Measurements from ENCODE around the gene TMEM233.

TMEM233 gene

DNA sequence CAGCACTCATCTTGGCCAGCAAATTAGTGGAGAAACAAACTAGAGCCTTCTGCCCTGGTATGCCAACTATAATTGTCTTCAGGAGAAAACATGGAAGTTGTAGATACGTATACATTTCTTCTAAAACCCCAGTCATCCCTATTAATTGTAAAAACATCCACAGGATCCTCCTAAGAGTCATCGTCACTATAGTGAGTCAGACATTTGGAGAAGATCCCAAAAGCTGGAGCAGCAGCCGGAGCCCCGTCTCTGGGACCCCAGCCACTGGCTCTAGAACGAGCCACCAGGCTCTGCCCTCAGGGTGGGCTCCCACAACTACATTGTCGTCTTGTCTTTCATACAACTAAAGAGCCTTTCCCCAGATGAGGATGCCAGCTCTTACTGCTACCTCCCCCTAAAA, 89.8 kb downstream of the TMEM233 start:
- peaks cover 34% of the 10 kb centered on the region for H3K4me1 ChIP-seq (ENCODE audit: control insufficient read depth, low read length)
- TF ChIP-seq EZH2phosphoT487 (IDR thresholded peaks at IDR 0.05; ENCODE audit: borderline replicate concordance, low read length), result no peak
- TF ChIP-seq, protein P1, sequence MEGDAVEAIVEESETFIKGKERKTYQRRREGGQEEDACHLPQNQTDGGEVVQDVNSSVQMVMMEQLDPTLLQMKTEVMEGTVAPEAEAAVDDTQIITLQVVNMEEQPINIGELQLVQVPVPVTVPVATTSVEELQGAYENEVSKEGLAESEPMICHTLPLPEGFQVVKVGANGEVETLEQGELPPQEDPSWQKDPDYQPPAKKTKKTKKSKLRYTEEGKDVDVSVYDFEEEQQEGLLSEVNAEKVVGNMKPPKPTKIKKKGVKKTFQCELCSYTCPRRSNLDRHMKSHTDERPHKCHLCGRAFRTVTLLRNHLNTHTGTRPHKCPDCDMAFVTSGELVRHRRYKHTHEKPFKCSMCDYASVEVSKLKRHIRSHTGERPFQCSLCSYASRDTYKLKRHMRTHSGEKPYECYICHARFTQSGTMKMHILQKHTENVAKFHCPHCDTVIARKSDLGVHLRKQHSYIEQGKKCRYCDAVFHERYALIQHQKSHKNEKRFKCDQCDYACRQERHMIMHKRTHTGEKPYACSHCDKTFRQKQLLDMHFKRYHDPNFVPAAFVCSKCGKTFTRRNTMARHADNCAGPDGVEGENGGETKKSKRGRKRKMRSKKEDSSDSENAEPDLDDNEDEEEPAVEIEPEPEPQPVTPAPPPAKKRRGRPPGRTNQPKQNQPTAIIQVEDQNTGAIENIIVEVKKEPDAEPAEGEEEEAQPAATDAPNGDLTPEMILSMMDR (IDR thresholded peaks at IDR 0.05; ENCODE audit: low read depth, low read length, poor library complexity, severe bottlenecking), result no peak
- H3K9me3 ChIP-seq (ENCODE audit: control insufficient read depth, insufficient read depth, low read length), result no peaks in the 10 kb centered on the region
- H3K4me2 ChIP-seq (ENCODE audit: low read length), result 0 out of 2 replicates have a peak overlapping the region, but pooled peaks have one; percentile 64
- no peaks in the 10 kb centered on the region for H4K20me1 ChIP-seq (ENCODE audit: control insufficient read depth, insufficient read depth, low read depth, low read length)
- no peaks in the 10 kb centered on the region for H3K9me2 ChIP-seq (replicated peaks; ENCODE audit: control insufficient read depth, low read length)
- no peak overlapping the region; the same call in 1 of the 2 replicates for H3K27ac ChIP-seq (ENCODE audit: low read depth, low read length)
- no peaks in the 10 kb centered on the region for H3K79me2 ChIP-seq (ENCODE audit: control insufficient read depth, low read length)
- H3K36me3 ChIP-seq (ENCODE audit: control insufficient read depth, low read length), result peaks cover 77% of the 10 kb centered on the region
- peaks cover 18% of the 10 kb centered on the region for H3F3A ChIP-seq (ENCODE audit: control insufficient read depth, insufficient read depth)
- H3K27me3 ChIP-seq (ENCODE audit: control insufficient read depth, low read length), result no peaks in the 10 kb centered on the region
- no peak overlapping the region for H3K4me3 ChIP-seq (ENCODE audit: low read length)

DNA sequence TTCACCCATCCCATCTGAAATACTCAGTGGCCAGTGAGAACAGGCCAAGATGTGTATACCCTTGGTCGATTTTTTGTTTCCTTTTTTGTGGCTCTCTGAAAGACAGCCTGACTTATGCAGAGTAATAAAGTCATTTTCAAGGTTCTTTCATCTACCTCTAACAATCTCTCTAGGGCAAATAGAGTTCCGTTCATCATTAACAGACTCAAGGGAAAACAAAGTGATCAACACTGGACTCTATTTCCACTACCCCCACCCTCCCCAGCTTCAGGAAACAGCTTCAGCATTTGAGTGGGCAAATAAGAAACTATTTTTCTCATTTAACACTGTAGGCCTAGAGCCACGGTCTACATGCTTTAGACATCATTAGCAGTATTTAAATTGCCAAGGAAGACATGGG, 90.2 kb downstream of the TMEM233 start:
- no peaks in the 10 kb centered on the region for H3K79me2 ChIP-seq (ENCODE audit: control insufficient read depth, low read length)
- H3F3A ChIP-seq (ENCODE audit: control insufficient read depth, insufficient read depth), result peaks cover 18% of the 10 kb centered on the region
- no peaks in the 10 kb centered on the region for H4K20me1 ChIP-seq (ENCODE audit: control insufficient read depth, insufficient read depth, low read depth, low read length)
- no peaks in the 10 kb centered on the region for H3K9me2 ChIP-seq (replicated peaks; ENCODE audit: control insufficient read depth, low read length)
- no peaks in the 10 kb centered on the region for H3K27me3 ChIP-seq (ENCODE audit: control insufficient read depth, low read length)
- no peak overlapping the region for H3K4me2 ChIP-seq (ENCODE audit: low read length)
- peaks cover 34% of the 10 kb centered on the region for H3K4me1 ChIP-seq (ENCODE audit: control insufficient read depth, low read length)
- TF ChIP-seq, protein P1 (IDR thresholded peaks at IDR 0.05; ENCODE audit: low read depth, low read length, poor library complexity, severe bottlenecking), result no peak
- TF ChIP-seq EZH2phosphoT487 (IDR thresholded peaks at IDR 0.05; ENCODE audit: borderline replicate concordance, low read length), result no peak
- H3K36me3 ChIP-seq (ENCODE audit: control insufficient read depth, low read length), result peaks cover 75% of the 10 kb centered on the region
- H3K4me3 ChIP-seq (ENCODE audit: low read length), result no peak overlapping the region
- no peak overlapping the region for H3K27ac ChIP-seq (ENCODE audit: low read depth, low read length)
- no peaks in the 10 kb centered on the region for H3K9me3 ChIP-seq (ENCODE audit: control insufficient read depth, insufficient read depth, low read length)

DNA sequence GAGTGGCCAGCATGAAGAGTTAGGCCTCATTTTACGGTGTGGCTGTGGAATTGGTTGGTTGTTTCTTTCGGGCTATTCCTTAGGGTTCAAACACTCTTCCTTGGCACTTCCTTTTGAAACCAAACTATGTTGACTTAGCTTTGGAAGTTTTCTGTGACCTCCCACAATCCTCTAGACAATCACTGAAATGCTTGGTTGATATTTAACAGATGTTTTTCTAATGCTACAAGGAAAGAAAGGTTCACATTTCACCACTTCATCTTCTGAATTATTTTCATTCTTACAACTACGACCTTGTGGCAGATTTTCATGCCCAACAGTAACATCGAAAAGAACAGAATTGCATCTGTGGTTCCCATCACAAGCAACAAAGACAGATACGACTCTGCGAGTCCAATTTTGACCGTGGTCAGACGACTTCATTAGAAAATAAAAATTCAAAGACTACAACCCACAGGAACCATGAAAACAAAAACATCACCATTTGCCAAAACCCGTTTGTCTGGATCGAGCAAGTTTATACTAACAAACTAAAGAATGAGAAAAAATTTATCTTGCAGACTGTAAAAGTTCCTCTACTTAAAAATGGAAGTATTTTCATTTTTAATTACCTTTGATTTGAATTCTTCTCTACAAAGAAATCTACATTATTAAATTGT, 91.3 kb downstream of the TMEM233 start:
- Histone ChIP-seq H3K4me1 (ENCODE audit: control insufficient read depth, low read length) (peaks cover 34% of the 10 kb centered on the region), H3F3A (ENCODE audit: control insufficient read depth, insufficient read depth) (peaks cover 18% of the 10 kb centered on the region), H3K9me2 (replicated peaks; ENCODE audit: control insufficient read depth, low read length) (no peaks in the 10 kb centered on the region), H4K20me1 (ENCODE audit: control insufficient read depth, insufficient read depth, low read depth, low read length) (no peaks in the 10 kb centered on the region), H3K36me3 (ENCODE audit: control insufficient read depth, low read length) (peaks cover 65% of the 10 kb centered on the region), H3K27me3 (ENCODE audit: control insufficient read depth, low read length) (no peaks in the 10 kb centered on the region), H3K4me3 (ENCODE audit: low read length) (no peak overlapping the region), H3K79me2 (ENCODE audit: control insufficient read depth, low read length) (no peaks in the 10 kb centered on the region), H3K9me3 (ENCODE audit: control insufficient read depth, insufficient read depth, low read length) (no peaks in the 10 kb centered on the region), H3K4me2 (ENCODE audit: low read length) (no peak overlapping the region), H3K27ac (ENCODE audit: low read depth, low read length) (no peak overlapping the region)
- TF ChIP-seq, protein P1 (IDR thresholded peaks at IDR 0.05; ENCODE audit: low read depth, low read length, poor library complexity, severe bottlenecking), result no peak
- no peak for TF ChIP-seq EZH2phosphoT487 (IDR thresholded peaks at IDR 0.05; ENCODE audit: borderline replicate concordance, low read length)

Data from DOHH2 (cell line).